ENCODE data around the gene CLCA4.

The CLCA4 gene

DNA sequence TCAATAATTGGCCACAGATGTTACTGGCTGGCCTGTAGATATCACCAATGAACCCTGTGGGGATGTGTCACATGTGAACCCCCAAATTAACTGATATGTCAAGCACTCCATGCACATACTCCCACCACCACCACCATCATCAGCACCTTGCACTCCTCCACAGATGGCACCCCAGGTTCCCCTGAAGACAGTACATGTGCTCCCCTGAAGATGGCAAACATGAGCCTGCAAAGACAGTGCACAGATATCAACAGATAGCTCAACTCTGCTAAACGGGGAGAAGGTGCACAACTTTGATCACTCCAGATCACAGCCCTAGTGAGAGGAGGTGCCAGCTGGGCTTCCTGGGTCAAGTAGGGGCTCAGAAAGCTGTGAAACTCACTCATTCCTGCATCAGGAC, 74.4 kb downstream of the CLCA4 start:
- TF ChIP-seq, protein P1, sequence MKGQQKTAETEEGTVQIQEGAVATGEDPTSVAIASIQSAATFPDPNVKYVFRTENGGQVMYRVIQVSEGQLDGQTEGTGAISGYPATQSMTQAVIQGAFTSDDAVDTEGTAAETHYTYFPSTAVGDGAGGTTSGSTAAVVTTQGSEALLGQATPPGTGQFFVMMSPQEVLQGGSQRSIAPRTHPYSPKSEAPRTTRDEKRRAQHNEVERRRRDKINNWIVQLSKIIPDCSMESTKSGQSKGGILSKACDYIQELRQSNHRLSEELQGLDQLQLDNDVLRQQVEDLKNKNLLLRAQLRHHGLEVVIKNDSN (IDR thresholded peaks at IDR 0.05): no peak
- TF ChIP-seq EGR1 (IDR thresholded peaks at IDR 0.05) (no peak), EP300 (IDR thresholded peaks at IDR 0.05; ENCODE audit: borderline replicate concordance) (no peak), FOXM1 (IDR thresholded peaks at IDR 0.05; ENCODE audit: borderline replicate concordance, low read depth) (no peak), TCF12 (IDR thresholded peaks at IDR 0.05; ENCODE audit: low read depth) (no peak), YY1 (IDR thresholded peaks at IDR 0.05; ENCODE audit: low read depth) (no peak), RAD21 (IDR thresholded peaks at IDR 0.05; ENCODE audit: low read depth) (no peak), CREB1 (IDR thresholded peaks at IDR 0.05; ENCODE audit: low read depth) (no peak), CEBPB (IDR thresholded peaks at IDR 0.05) (no peak), TAF1 (IDR thresholded peaks at IDR 0.05; ENCODE audit: low read depth) (no peak)
- TF ChIP-seq, protein P2, sequence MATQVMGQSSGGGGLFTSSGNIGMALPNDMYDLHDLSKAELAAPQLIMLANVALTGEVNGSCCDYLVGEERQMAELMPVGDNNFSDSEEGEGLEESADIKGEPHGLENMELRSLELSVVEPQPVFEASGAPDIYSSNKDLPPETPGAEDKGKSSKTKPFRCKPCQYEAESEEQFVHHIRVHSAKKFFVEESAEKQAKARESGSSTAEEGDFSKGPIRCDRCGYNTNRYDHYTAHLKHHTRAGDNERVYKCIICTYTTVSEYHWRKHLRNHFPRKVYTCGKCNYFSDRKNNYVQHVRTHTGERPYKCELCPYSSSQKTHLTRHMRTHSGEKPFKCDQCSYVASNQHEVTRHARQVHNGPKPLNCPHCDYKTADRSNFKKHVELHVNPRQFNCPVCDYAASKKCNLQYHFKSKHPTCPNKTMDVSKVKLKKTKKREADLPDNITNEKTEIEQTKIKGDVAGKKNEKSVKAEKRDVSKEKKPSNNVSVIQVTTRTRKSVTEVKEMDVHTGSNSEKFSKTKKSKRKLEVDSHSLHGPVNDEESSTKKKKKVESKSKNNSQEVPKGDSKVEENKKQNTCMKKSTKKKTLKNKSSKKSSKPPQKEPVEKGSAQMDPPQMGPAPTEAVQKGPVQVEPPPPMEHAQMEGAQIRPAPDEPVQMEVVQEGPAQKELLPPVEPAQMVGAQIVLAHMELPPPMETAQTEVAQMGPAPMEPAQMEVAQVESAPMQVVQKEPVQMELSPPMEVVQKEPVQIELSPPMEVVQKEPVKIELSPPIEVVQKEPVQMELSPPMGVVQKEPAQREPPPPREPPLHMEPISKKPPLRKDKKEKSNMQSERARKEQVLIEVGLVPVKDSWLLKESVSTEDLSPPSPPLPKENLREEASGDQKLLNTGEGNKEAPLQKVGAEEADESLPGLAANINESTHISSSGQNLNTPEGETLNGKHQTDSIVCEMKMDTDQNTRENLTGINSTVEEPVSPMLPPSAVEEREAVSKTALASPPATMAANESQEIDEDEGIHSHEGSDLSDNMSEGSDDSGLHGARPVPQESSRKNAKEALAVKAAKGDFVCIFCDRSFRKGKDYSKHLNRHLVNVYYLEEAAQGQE (IDR thresholded peaks at IDR 0.05; ENCODE audit: low read depth): no peak
